ENCODE data around the gene ST8SIA2. TPM values are rescaled to one million over a fixed set of nuclear protein-coding genes. Genes with fewer than 3 reads are reported as not detected.

Gene ST8SIA2
- total RNA-seq, 2 experiments from 2014 or later, result not detected

DNA sequence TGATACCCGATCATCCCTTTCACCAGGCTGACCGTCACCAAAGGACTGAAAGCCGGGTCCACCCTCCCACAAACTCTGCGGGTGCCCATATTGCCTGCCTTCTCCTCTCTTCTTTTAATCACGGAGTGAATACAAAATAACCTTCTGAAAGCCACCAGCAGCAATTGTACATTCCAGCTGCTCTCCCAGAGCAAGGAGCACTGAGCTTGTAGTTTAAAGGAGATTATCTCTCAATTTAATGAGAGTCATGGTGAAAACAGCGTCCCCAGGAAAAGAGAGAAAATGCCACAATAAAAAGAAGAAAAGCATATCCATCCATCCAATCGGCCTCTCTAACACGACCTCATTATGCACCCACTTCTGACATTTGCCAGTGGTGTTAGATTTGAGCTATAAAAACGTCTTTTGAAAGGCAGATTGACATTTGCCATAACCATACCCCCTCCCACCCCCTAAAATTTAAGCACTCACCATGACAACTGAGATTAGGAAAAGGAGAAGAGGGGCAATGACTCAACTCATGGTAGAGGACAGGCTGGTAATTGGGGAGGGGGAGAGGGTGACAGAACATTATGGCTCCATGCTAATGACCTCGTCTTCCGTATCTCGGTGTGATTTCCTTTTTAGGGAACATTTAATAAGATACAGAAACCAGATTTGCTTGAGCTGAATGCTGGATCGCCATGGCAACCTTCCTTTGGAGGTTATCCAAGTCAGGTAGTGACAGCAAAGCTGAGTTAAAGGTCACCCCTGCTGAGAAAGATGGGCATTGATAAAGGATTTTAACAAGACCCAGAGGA, 106.2 kb downstream of the ST8SIA2 start:
- ChIA-PET CTCF (no interaction called here), POLR2A (no interaction called here)
- Histone ChIP-seq H3K4me3 (ENCODE audit: low read length) (no peak overlapping the region), H3K4me1 (ENCODE audit: insufficient read depth, low read length) (no peaks in the 10 kb centered on the region), H3K9me3 (ENCODE audit: control insufficient read depth in 1 of 2, insufficient read depth in 1 of 2, low read length in 2 of 2) (no peaks in the 10 kb centered on the region), H3K27me3 (ENCODE audit: control insufficient read depth in 1 of 2, insufficient read depth in 2 of 2, low read length in 2 of 2) (peaks cover 15 to 17% of the 10 kb centered on the region in 2 experiments), H3K36me3 (ENCODE audit: insufficient read depth, low read length) (no peaks in the 10 kb centered on the region), H3K27ac (ENCODE audit: low read depth in 1 of 2, low read length in 2 of 2) (no peak overlapping the region)
- intact Hi-C loops (cut with DNase I, micrococcal nuclease), result no loop called here
- Mint-ChIP-seq H3K36me3 (ENCODE audit: low read depth) (no peaks in the 10 kb centered on the region), H3K4me1 (ENCODE audit: low read depth) (peaks cover 7% of the 10 kb centered on the region), H3K27ac (no peak overlapping the region), H3K9me3 (no peaks in the 10 kb centered on the region), H3K27me3 (peaks cover 42% of the 10 kb centered on the region), H3K4me3 (no peak overlapping the region)
- ATAC-seq (ENCODE audit: poor library complexity) (no peak), DNase-seq (no peak)
- TF ChIP-seq, protein P1, sequence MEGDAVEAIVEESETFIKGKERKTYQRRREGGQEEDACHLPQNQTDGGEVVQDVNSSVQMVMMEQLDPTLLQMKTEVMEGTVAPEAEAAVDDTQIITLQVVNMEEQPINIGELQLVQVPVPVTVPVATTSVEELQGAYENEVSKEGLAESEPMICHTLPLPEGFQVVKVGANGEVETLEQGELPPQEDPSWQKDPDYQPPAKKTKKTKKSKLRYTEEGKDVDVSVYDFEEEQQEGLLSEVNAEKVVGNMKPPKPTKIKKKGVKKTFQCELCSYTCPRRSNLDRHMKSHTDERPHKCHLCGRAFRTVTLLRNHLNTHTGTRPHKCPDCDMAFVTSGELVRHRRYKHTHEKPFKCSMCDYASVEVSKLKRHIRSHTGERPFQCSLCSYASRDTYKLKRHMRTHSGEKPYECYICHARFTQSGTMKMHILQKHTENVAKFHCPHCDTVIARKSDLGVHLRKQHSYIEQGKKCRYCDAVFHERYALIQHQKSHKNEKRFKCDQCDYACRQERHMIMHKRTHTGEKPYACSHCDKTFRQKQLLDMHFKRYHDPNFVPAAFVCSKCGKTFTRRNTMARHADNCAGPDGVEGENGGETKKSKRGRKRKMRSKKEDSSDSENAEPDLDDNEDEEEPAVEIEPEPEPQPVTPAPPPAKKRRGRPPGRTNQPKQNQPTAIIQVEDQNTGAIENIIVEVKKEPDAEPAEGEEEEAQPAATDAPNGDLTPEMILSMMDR (IDR thresholded peaks at IDR 0.05), result no peak

GRCh38 chr15:92502336-92502735, 108.7 kb downstream of the ST8SIA2 start:
- Histone ChIP-seq H3K27me3 (ENCODE audit: control insufficient read depth in 1 of 2, insufficient read depth in 2 of 2, low read length in 2 of 2) (peaks cover 3 to 9% of the 10 kb centered on the region in 2 experiments), H3K36me3 (ENCODE audit: insufficient read depth, low read length) (no peaks in the 10 kb centered on the region), H3K9me3 (ENCODE audit: control insufficient read depth in 1 of 2, insufficient read depth in 1 of 2, low read length in 2 of 2) (no peaks in the 10 kb centered on the region), H3K4me1 (ENCODE audit: insufficient read depth, low read length) (no peaks in the 10 kb centered on the region), H3K27ac (ENCODE audit: low read depth in 1 of 2, low read length in 2 of 2) (no peak overlapping the region), H3K4me3 (ENCODE audit: low read length) (no peak overlapping the region)
- intact Hi-C loops (cut with DNase I, micrococcal nuclease), result no loop called here
- Mint-ChIP-seq H3K4me1 (ENCODE audit: low read depth) (peaks cover 13% of the 10 kb centered on the region), H3K27me3 (peaks cover 23% of the 10 kb centered on the region), H3K27ac (no peak overlapping the region), H3K4me3 (no peak overlapping the region), H3K36me3 (ENCODE audit: low read depth) (no peaks in the 10 kb centered on the region), H3K9me3 (peaks cover 7% of the 10 kb centered on the region)
- TF ChIP-seq, protein P1 (IDR thresholded peaks at IDR 0.05), result no peak
- ATAC-seq (ENCODE audit: poor library complexity), result no peak
- ChIA-PET POLR2A (no interaction called here), CTCF (no interaction called here)
- DNase-seq, result no peak

DNA sequence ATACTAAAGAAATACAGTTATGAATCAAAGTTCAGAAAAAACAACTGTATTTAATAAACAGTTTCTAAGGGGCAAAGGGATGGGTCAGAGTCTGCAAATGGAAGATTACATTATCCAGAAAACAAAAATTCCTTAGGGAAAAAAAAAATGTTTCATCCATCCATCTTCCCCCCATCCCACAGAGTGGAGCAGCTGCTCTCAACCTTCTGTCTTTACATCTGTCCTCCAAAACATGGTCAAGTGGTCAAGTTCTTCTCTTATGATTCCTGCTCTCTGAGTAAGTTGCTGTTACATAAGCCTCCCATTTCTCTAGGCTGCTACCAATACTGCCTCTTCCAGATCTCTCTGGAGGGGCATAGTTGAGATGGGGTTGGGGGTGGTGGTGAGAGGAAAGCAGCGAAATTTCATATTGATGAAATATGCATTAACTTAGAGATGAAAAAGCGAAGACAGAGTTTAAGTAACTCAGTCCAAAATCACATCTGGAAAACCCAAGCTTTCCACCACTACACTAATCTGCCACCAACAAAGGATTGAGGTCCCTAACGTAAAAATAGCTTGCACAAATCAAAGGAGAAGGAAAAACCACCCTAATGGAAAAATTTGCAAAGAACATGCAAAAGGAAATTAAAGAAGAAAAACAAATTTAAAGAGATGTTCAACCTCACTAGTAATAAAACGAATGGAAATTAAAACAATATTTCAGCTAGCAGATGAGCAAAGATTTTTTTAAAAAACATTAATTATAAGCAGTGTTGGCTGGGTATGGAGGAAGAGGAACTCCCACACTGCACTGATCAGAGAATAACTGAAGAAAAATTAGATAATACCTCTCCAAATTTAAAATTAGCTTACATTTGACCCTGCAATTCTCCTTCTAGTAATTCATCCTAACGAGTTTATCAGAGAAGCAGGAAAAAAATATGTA, 109.5 kb downstream of the ST8SIA2 start:
- intact Hi-C loops (cut with DNase I, micrococcal nuclease), result no loop called here
- CTCF ChIA-PET, result interaction anchor here (0.6 kb wide), 1 partner anchor 96 kb away, joined by 5 read pairs; no protein-coding TSS in a partner anchor
- H3K27me3 Mint-ChIP-seq, result peaks cover 15% of the 10 kb centered on the region

More for the DNA sequence above, 109.5 kb downstream of the ST8SIA2 start:
- POLR2A ChIA-PET, result no interaction called here
- Histone ChIP-seq H3K27me3 (ENCODE audit: control insufficient read depth in 1 of 2, insufficient read depth in 2 of 2, low read length in 2 of 2) (peaks cover 3 to 6% of the 10 kb centered on the region in 2 experiments), H3K36me3 (ENCODE audit: insufficient read depth, low read length) (no peaks in the 10 kb centered on the region), H3K9me3 (ENCODE audit: control insufficient read depth in 1 of 2, insufficient read depth in 1 of 2, low read length in 2 of 2) (no peaks in the 10 kb centered on the region), H3K27ac (ENCODE audit: low read depth in 1 of 2, low read length in 2 of 2) (no peak overlapping the region), H3K4me1 (ENCODE audit: insufficient read depth, low read length) (no peaks in the 10 kb centered on the region), H3K4me3 (ENCODE audit: low read length) (no peak overlapping the region)
- H3K9me3 Mint-ChIP-seq, result peaks cover 7% of the 10 kb centered on the region
- ATAC-seq (ENCODE audit: poor library complexity) (no peak), DNase-seq (no peak)
- H3K4me3 Mint-ChIP-seq, result no peak overlapping the region
- H3K27ac Mint-ChIP-seq, result no peak overlapping the region
- peaks cover 13% of the 10 kb centered on the region for H3K4me1 Mint-ChIP-seq (ENCODE audit: low read depth)
- TF ChIP-seq, protein P1 (IDR thresholded peaks at IDR 0.05), result no peak
- H3K36me3 Mint-ChIP-seq (ENCODE audit: low read depth), result no peaks in the 10 kb centered on the region

Measured in CD4-positive, alpha-beta T cell (primary cell).